ENCODE results near the gene RTN4R.

The RTN4R gene

GRCh38 chr22:20212754-20213699, 55.1 kb downstream of the RTN4R start:
- WGBS (ENCODE audit: insufficient coverage) = 94% methylated on average over 24 of the region's 27 CpGs
- POLR2A ChIA-PET = no interaction called here
- no peak overlapping the region for H3K4me3 ChIP-seq (ENCODE audit: control insufficient read depth in 1 of 7, extremely low read depth in 1 of 7, insufficient read depth in 4 of 7, low read depth in 2 of 7, low read length in 6 of 7)

DNA sequence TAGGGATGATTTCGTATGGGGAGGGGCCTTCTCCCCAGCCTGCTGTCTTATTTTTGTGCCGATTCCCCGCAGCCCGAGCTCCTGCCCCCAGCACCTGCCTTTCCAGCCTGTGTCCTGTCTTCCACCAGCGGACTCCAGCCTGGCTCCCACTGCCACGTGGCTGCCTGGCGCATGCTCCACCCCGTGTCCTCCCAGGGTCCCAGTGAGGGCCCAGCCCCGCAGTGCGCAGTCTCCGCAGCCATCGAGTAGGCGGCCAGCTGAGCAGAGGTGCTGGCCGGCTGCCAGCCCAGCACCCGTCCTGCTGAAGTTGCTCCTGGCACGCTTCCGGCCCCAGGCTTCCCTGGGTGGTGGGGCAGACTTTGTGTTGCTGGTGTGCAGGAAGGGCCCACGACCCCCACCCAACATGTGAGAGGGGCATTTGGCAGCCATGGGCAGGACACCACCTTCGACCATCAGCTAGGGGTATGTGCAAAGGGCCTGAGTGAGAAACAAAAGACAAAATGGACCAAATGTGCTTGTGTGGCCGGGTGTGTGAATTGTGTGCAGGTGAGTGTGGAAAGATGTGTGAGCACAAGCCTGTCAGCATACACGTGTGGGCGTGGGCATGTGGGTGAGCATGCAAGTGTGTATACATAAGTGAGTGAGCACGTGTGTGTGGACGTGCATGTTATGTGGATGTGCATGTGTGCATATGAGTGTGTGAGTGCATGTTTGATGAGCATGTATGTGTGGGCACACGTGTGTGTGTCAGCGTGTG, 55.9 kb downstream of the RTN4R start:
- Histone ChIP-seq H3K36me3 (ENCODE audit: control insufficient read depth in 4 of 4, insufficient read depth in 4 of 4, low read length in 3 of 4) (no peaks in the 10 kb centered on the region), H3K4me3 (ENCODE audit: control insufficient read depth in 1 of 7, extremely low read depth in 1 of 7, insufficient read depth in 4 of 7, low read depth in 2 of 7, low read length in 6 of 7) (no peak overlapping the region), H3K4me1 (ENCODE audit: control extremely low read depth in 1 of 4, control insufficient read depth in 4 of 4, insufficient read depth in 4 of 4, low read length in 3 of 4) (peaks cover 0 to 8% (median 5%) of the 10 kb centered on the region in 4 experiments), H3K9me3 (ENCODE audit: control extremely low read depth in 1 of 5, control insufficient read depth in 4 of 5, insufficient read depth in 2 of 5, low read depth in 1 of 5, low read length in 4 of 5) (no peaks in the 10 kb centered on the region), H3K27ac (ENCODE audit: insufficient read depth in 1 of 2, low read depth in 1 of 2, low read length in 2 of 2, poor library complexity in 1 of 2, severe bottlenecking in 2 of 2) (no peak overlapping the region), H3K27me3 (replicated peaks in 2 of 5; ENCODE audit: control insufficient read depth in 4 of 5, insufficient read depth in 5 of 5, low read length in 4 of 5) (no peaks in the 10 kb centered on the region)
- 92% methylated on average over 24 of the region's 26 CpGs for WGBS (ENCODE audit: insufficient coverage)
- DNase-seq = no peak
- ChIA-PET CTCF (interaction anchor here (1.2 kb wide), 2 partner anchors 15 to 47 kb away, joined by 3 to 4 read pairs; no protein-coding TSS in a partner anchor), POLR2A (no interaction called here)

More at GRCh38 chr22:20212754-20213699, 55.1 kb downstream of the RTN4R start:
- no peak for DNase-seq
- H3K27me3 ChIP-seq (replicated peaks in 2 of 5; ENCODE audit: control insufficient read depth in 4 of 5, insufficient read depth in 5 of 5, low read length in 4 of 5) = no peaks in the 10 kb centered on the region
- no peaks in the 10 kb centered on the region for H3K9me3 ChIP-seq (ENCODE audit: control extremely low read depth in 1 of 5, control insufficient read depth in 4 of 5, insufficient read depth in 2 of 5, low read depth in 1 of 5, low read length in 4 of 5)
- no peak overlapping the region for H3K27ac ChIP-seq (ENCODE audit: insufficient read depth in 1 of 2, low read depth in 1 of 2, low read length in 2 of 2, poor library complexity in 1 of 2, severe bottlenecking in 2 of 2)
- no peaks in the 10 kb centered on the region for H3K36me3 ChIP-seq (ENCODE audit: control insufficient read depth in 4 of 4, insufficient read depth in 4 of 4, low read length in 3 of 4)
- CTCF ChIA-PET = interaction anchor here (1.1 kb wide), 1 partner anchor 72 kb away, joined by 3 read pairs; no protein-coding TSS in a partner anchor
- H3K4me1 ChIP-seq (ENCODE audit: control extremely low read depth in 1 of 4, control insufficient read depth in 4 of 4, insufficient read depth in 4 of 4, low read length in 3 of 4) = no peaks in the 10 kb centered on the region

GRCh38 chr22:20211409-20211996, 56.6 kb downstream of the RTN4R start:
- CTCF ChIA-PET = interaction anchor here (0.8 to 2.4 kb wide), 4 partner anchors 11 to 48 kb away, joined by 3 to 7 read pairs (median 4); no protein-coding TSS in a partner anchor
- no peaks in the 10 kb centered on the region for H3K36me3 ChIP-seq (ENCODE audit: control insufficient read depth in 4 of 4, insufficient read depth in 4 of 4, low read length in 3 of 4)
- no peaks in the 10 kb centered on the region for H3K9me3 ChIP-seq (ENCODE audit: control extremely low read depth in 1 of 5, control insufficient read depth in 4 of 5, insufficient read depth in 2 of 5, low read depth in 1 of 5, low read length in 4 of 5)
- H3K4me3 ChIP-seq (ENCODE audit: control insufficient read depth in 1 of 7, extremely low read depth in 1 of 7, insufficient read depth in 4 of 7, low read depth in 2 of 7, low read length in 6 of 7) = no peak overlapping the region
- H3K27me3 ChIP-seq (replicated peaks in 2 of 5; ENCODE audit: control insufficient read depth in 4 of 5, insufficient read depth in 5 of 5, low read length in 4 of 5) = no peaks in the 10 kb centered on the region
- WGBS (ENCODE audit: insufficient coverage) = 92% methylated on average over 9 of the region's 10 CpGs
- POLR2A ChIA-PET = no interaction called here
- DNase-seq = no peak
- peaks cover 0 to 15% (median 12%) of the 10 kb centered on the region in 4 experiments for H3K4me1 ChIP-seq (ENCODE audit: control extremely low read depth in 1 of 4, control insufficient read depth in 4 of 4, insufficient read depth in 4 of 4, low read length in 3 of 4)
- H3K27ac ChIP-seq (ENCODE audit: insufficient read depth in 1 of 2, low read depth in 1 of 2, low read length in 2 of 2, poor library complexity in 1 of 2, severe bottlenecking in 2 of 2) = no peak overlapping the region

- peaks cover 0 to 23% (median 20%) of the 10 kb centered on the region in 4 experiments for H3K4me1 ChIP-seq (ENCODE audit: control extremely low read depth in 1 of 4, control insufficient read depth in 4 of 4, insufficient read depth in 4 of 4, low read length in 3 of 4)
- no peak overlapping the region for H3K27ac ChIP-seq (ENCODE audit: insufficient read depth in 1 of 2, low read depth in 1 of 2, low read length in 2 of 2, poor library complexity in 1 of 2, severe bottlenecking in 2 of 2)
- CTCF ChIA-PET = interaction anchor here (0.8 to 2.4 kb wide), 5 partner anchors 10 to 26 kb away, joined by 3 to 7 read pairs (median 3); no protein-coding TSS in a partner anchor
- no peak overlapping the region for H3K4me3 ChIP-seq (ENCODE audit: control insufficient read depth in 1 of 7, extremely low read depth in 1 of 7, insufficient read depth in 4 of 7, low read depth in 2 of 7, low read length in 6 of 7)
- WGBS (ENCODE audit: insufficient coverage) = 93% methylated on average over 9 of the region's 9 CpGs
- POLR2A ChIA-PET = no interaction called here
- H3K27me3 ChIP-seq (replicated peaks in 2 of 5; ENCODE audit: control insufficient read depth in 4 of 5, insufficient read depth in 5 of 5, low read length in 4 of 5) = no peaks in the 10 kb centered on the region
- no peaks in the 10 kb centered on the region for H3K9me3 ChIP-seq (ENCODE audit: control extremely low read depth in 1 of 5, control insufficient read depth in 4 of 5, insufficient read depth in 2 of 5, low read depth in 1 of 5, low read length in 4 of 5)
- no peak for DNase-seq
- no peaks in the 10 kb centered on the region for H3K36me3 ChIP-seq (ENCODE audit: control insufficient read depth in 4 of 4, insufficient read depth in 4 of 4, low read length in 3 of 4)
Measured at GRCh38 chr22:20210473-20211059, 57.6 kb downstream of the RTN4R start.

DNA sequence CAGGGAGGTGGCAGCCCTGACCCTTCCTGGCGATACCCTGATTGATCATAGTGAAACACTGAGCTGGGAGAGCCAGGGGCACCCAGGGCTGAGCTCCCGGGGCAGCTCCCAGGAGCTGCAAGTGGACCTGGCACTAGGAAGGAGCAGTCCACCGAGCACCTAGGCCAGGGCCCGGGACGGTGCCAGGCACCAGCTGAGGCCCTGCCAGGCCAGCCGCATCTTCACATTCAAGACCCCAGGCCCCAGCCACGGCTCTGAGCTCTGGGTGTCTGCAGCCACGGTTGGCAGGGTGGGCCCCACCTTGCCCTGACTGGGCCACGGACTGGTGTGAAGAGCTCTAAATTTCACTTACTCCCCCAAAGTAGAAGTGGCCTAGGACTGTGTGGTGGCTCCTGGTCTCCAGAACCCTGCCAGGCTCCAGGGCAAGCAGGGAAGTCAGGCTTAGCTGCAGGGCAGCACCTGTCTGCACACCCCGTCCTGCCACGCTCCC, 58.3 kb downstream of the RTN4R start:
- ChIA-PET CTCF (interaction anchor here (1.1 to 2.4 kb wide), 5 partner anchors 13 to 29 kb away, joined by 3 to 7 read pairs (median 4); no protein-coding TSS in a partner anchor), POLR2A (no interaction called here)
- WGBS (ENCODE audit: insufficient coverage) = 97% methylated on average over 9 of the region's 11 CpGs
- Histone ChIP-seq H3K27ac (ENCODE audit: insufficient read depth in 1 of 2, low read depth in 1 of 2, low read length in 2 of 2, poor library complexity in 1 of 2, severe bottlenecking in 2 of 2) (no peak overlapping the region), H3K4me1 (ENCODE audit: control extremely low read depth in 1 of 4, control insufficient read depth in 4 of 4, insufficient read depth in 4 of 4, low read length in 3 of 4) (peaks cover 0 to 29% (median 24%) of the 10 kb centered on the region in 4 experiments), H3K9me3 (ENCODE audit: control extremely low read depth in 1 of 5, control insufficient read depth in 4 of 5, insufficient read depth in 2 of 5, low read depth in 1 of 5, low read length in 4 of 5) (no peaks in the 10 kb centered on the region), H3K4me3 (ENCODE audit: control insufficient read depth in 1 of 7, extremely low read depth in 1 of 7, insufficient read depth in 4 of 7, low read depth in 2 of 7, low read length in 6 of 7) (no peak overlapping the region), H3K36me3 (ENCODE audit: control insufficient read depth in 4 of 4, insufficient read depth in 4 of 4, low read length in 3 of 4) (no peaks in the 10 kb centered on the region), H3K27me3 (replicated peaks in 2 of 5; ENCODE audit: control insufficient read depth in 4 of 5, insufficient read depth in 5 of 5, low read length in 4 of 5) (no peaks in the 10 kb centered on the region)
- no peak for DNase-seq

- CTCF ChIA-PET = interaction anchor here (0.7 to 1.4 kb wide), 4 partner anchors 13 to 30 kb away, joined by 3 to 7 read pairs (median 3); no protein-coding TSS in a partner anchor
- Histone ChIP-seq H3K9me3 (ENCODE audit: control extremely low read depth in 1 of 5, control insufficient read depth in 4 of 5, insufficient read depth in 2 of 5, low read depth in 1 of 5, low read length in 4 of 5) (no peaks in the 10 kb centered on the region), H3K27me3 (replicated peaks in 2 of 5; ENCODE audit: control insufficient read depth in 4 of 5, insufficient read depth in 5 of 5, low read length in 4 of 5) (no peaks in the 10 kb centered on the region), H3K27ac (ENCODE audit: insufficient read depth in 1 of 2, low read depth in 1 of 2, low read length in 2 of 2, poor library complexity in 1 of 2, severe bottlenecking in 2 of 2) (no peak overlapping the region), H3K4me1 (ENCODE audit: control extremely low read depth in 1 of 4, control insufficient read depth in 4 of 4, insufficient read depth in 4 of 4, low read length in 3 of 4) (peaks cover 0 to 38% (median 26%) of the 10 kb centered on the region in 4 experiments), H3K36me3 (ENCODE audit: control insufficient read depth in 4 of 4, insufficient read depth in 4 of 4, low read length in 3 of 4) (no peaks in the 10 kb centered on the region), H3K4me3 (ENCODE audit: control insufficient read depth in 1 of 7, extremely low read depth in 1 of 7, insufficient read depth in 4 of 7, low read depth in 2 of 7, low read length in 6 of 7) (no peak overlapping the region)
- no peak for DNase-seq
- POLR2A ChIA-PET = no interaction called here
- WGBS (ENCODE audit: insufficient coverage) = 91% methylated on average over 13 of the region's 15 CpGs
Measured at GRCh38 chr22:20208713-20209310, 59.3 kb downstream of the RTN4R start.
